ENCODE measurements around the gene AQP6.

- TF ChIP-seq CTCF (IDR thresholded peaks at IDR 0.05; ENCODE audit: poor library complexity) (no peak), EZH2phosphoT487 (IDR thresholded peaks at IDR 0.05; ENCODE audit: low read depth, severe bottlenecking, unreplicated experiment) (no peak), EZH2 (IDR thresholded peaks at IDR 0.05; ENCODE audit: borderline replicate concordance) (no peak)
Observed at GRCh38 chr12:50005175-50005574, 32.4 kb downstream of the AQP6 start.

Measured in hepatocyte (in vitro differentiated cells).